ENCODE measurements around the gene PRKCA. TPM values are rescaled to one million over a fixed set of nuclear protein-coding genes. Genes with fewer than 3 reads are reported as not detected.

Gene PRKCA
- total RNA-seq, 6 experiments from 2014 or later: 81.2 to 106 (median 92.9) TPM

DNA sequence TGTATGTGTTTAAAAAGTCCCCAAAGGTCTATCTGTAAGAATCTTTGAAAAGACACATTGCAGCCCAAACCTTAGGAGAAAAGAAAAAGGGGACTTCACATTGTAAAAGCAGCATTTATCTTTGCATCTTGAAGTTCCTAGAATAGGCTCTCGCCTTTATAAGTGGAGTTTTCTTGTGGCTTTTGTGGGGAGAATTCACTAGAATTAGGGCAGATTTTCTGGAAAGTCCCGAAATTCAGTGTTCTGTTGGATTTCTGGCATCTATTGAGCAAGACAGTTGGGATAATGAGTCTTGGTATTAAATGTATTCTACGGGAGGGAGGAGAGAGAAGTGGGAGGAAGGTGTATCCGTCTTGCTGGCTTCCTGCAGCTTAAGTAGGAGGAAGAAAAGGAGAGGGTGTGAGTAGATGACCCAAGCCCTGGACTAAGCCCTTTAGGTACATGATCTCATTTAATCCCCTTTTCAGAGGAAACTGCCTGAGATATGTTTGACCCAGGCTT is 62.6 kb downstream of the PRKCA start:
- no peak overlapping the region for H3K27ac Mint-ChIP-seq
- peaks cover 32% of the 10 kb centered on the region for H3K36me3 Mint-ChIP-seq (ENCODE audit: low read depth)
- TF ChIP-seq, protein P1, sequence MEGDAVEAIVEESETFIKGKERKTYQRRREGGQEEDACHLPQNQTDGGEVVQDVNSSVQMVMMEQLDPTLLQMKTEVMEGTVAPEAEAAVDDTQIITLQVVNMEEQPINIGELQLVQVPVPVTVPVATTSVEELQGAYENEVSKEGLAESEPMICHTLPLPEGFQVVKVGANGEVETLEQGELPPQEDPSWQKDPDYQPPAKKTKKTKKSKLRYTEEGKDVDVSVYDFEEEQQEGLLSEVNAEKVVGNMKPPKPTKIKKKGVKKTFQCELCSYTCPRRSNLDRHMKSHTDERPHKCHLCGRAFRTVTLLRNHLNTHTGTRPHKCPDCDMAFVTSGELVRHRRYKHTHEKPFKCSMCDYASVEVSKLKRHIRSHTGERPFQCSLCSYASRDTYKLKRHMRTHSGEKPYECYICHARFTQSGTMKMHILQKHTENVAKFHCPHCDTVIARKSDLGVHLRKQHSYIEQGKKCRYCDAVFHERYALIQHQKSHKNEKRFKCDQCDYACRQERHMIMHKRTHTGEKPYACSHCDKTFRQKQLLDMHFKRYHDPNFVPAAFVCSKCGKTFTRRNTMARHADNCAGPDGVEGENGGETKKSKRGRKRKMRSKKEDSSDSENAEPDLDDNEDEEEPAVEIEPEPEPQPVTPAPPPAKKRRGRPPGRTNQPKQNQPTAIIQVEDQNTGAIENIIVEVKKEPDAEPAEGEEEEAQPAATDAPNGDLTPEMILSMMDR (IDR thresholded peaks at IDR 0.05): no peak
- DNase-seq: no peak
- H3K27me3 Mint-ChIP-seq (ENCODE audit: insufficient read depth): no peaks in the 10 kb centered on the region
- H3K4me1 Mint-ChIP-seq (ENCODE audit: low read depth): peaks cover 42% of the 10 kb centered on the region
- no peak overlapping the region for H3K4me3 Mint-ChIP-seq
- no peaks in the 10 kb centered on the region for H3K9me3 Mint-ChIP-seq

DNA sequence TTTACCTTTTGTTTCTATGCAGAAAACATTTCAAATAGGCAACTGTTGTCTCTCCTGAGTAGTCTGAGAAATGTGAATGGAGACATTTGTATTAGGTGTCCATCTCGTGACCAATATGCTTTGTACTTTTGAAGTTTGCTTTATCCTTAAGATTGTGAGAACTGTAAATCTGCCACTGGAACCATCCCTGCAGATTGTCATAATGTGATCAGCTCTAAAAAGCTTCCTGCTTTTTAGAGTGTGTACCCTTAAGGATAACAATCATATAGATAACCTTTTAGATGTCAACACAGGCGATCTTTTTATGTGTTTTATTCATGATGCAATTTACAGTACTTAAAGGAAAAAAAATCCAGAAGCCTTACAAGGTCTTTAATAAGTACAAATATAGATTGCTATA is 63.5 kb downstream of the PRKCA start:
- Mint-ChIP-seq H3K27me3 (ENCODE audit: insufficient read depth) (no peaks in the 10 kb centered on the region), H3K4me1 (ENCODE audit: low read depth) (peaks cover 36% of the 10 kb centered on the region), H3K9me3 (no peaks in the 10 kb centered on the region), H3K4me3 (no peak overlapping the region), H3K27ac (no peak overlapping the region), H3K36me3 (ENCODE audit: low read depth) (peaks cover 24% of the 10 kb centered on the region)
- TF ChIP-seq, protein P1 (IDR thresholded peaks at IDR 0.05): no peak
- no peak for DNase-seq

DNA sequence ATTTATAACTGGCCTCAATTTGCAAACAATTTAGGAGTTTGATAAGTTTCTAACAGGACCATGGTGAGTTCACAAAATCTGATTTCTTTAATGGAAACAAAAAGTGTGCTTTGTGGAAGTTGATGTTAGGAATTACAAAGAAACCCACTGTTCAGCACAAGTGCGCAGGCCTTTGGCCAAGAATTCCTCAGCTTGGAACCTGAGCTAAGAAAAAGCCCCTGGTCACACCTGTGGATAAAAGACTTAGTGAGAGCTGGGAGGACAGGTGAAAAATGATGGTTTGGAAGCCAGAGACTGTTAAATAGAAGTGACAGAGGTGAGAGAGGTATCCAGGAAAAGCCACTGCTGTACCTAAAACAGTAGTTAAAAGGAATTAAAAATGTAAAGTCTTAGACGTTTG is 64.7 kb downstream of the PRKCA start:
- H3K27ac Mint-ChIP-seq: no peak overlapping the region

DNA sequence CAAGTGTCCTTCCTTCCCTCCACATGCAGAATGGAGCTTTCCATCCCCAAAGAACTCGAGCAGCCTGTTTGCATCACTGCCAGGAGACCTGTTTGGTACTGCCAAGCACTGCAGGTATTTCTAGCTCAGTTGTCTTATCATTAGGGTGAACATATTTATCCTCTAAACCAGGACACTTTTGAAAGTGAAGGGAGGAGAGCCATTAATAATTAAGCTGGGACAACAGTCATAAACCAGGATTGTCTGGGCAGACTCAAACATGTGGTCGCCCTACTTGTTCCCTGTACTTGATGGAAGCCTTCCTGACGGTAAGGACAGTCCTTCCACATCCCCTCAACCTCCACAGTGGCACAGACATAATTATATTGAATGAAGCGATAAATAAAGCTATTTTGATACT is 67.4 kb downstream of the PRKCA start:
- peaks cover 8% of the 10 kb centered on the region for H3K36me3 Mint-ChIP-seq (ENCODE audit: low read depth)
- TF ChIP-seq, protein P1 (IDR thresholded peaks at IDR 0.05): no peak
- no peak overlapping the region for H3K27ac Mint-ChIP-seq
- no peaks in the 10 kb centered on the region for H3K27me3 Mint-ChIP-seq (ENCODE audit: insufficient read depth)
- no peak for DNase-seq
- H3K4me3 Mint-ChIP-seq: no peak overlapping the region
- no peaks in the 10 kb centered on the region for H3K9me3 Mint-ChIP-seq
- peaks cover 38% of the 10 kb centered on the region for H3K4me1 Mint-ChIP-seq (ENCODE audit: low read depth)

More for the DNA sequence above, 64.7 kb downstream of the PRKCA start:
- no peak overlapping the region for H3K4me3 Mint-ChIP-seq
- peaks cover 20% of the 10 kb centered on the region for H3K36me3 Mint-ChIP-seq (ENCODE audit: low read depth)
- peaks cover 46% of the 10 kb centered on the region for H3K4me1 Mint-ChIP-seq (ENCODE audit: low read depth)
- no peak for DNase-seq
- TF ChIP-seq, protein P1 (IDR thresholded peaks at IDR 0.05): no peak
- no peaks in the 10 kb centered on the region for H3K27me3 Mint-ChIP-seq (ENCODE audit: insufficient read depth)
- H3K9me3 Mint-ChIP-seq: no peaks in the 10 kb centered on the region

DNA sequence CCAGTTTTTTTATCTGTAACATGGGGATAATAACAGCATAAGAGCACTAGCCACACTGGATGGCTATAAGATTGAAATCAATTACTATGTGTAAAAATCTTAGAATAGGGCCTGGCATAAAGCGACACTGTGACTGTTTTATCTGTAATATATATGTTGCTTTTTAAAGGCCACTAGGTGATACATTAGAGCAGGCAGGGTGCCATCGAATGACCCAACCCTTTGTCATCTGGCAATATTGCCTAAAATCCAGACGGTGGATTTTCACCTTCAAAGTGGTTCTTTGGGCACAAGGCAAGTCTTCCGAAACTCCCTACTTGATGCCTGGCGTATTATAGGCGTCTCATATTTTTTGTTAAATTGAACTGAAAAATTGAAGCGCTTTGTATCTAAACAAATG is 69.1 kb downstream of the PRKCA start:
- Mint-ChIP-seq H3K4me3 (no peak overlapping the region), H3K9me3 (no peaks in the 10 kb centered on the region), H3K27ac (no peak overlapping the region; the same call in 1 of the 2 replicates), H3K4me1 (ENCODE audit: low read depth) (peaks cover 36% of the 10 kb centered on the region), H3K36me3 (ENCODE audit: low read depth) (peaks cover 8% of the 10 kb centered on the region), H3K27me3 (ENCODE audit: insufficient read depth) (no peaks in the 10 kb centered on the region)
- TF ChIP-seq, protein P1 (IDR thresholded peaks at IDR 0.05): no peak
- DNase-seq: no peak

DNA sequence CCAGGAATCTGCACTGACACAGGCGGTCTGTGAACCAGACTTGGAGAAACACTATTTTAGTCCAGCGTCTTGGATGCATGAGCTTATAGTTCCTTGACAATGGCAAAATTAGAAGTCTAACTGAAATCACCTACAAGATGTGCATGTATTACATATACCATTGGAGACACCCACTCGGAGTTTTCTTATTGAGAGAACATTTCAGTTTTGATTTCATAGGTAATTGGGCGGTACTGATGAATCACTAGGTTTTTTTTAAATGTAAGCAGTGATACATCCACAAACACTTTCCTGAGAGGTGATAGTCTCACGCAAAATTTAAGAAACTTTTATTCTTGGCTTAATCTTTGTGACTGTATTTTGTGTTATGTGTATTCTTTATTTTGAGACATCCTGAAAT is 69.8 kb downstream of the PRKCA start:
- TF ChIP-seq, protein P1 (IDR thresholded peaks at IDR 0.05): no peak
- peaks cover 36% of the 10 kb centered on the region for H3K4me1 Mint-ChIP-seq (ENCODE audit: low read depth)
- no peak overlapping the region for H3K27ac Mint-ChIP-seq
- H3K36me3 Mint-ChIP-seq (ENCODE audit: low read depth): peaks cover 8% of the 10 kb centered on the region
- no peaks in the 10 kb centered on the region for H3K27me3 Mint-ChIP-seq (ENCODE audit: insufficient read depth)
- DNase-seq: no peak
- H3K9me3 Mint-ChIP-seq: no peaks in the 10 kb centered on the region
- no peak overlapping the region for H3K4me3 Mint-ChIP-seq

Data from HFFc6 (cell line).